Kidney (tissue), 14 donors: Measurements from ENCODE around the gene C1orf174. TPM values are rescaled to one million over a fixed set of nuclear protein-coding genes. Genes with fewer than 3 reads are reported as not detected.

Experiments used
- DNase-seq, 5 donors: peaks; one replicate each; pipeline ENCODE4 v3.0.0-alpha.2; 2013 to 2020
- FAIRE-seq: peaks from 2 replicates; lab custom pipeline; 2012; peaks lifted over from hg19 to GRCh38; lab: Jason Lieb, UNC
- H3K27ac ChIP-seq, 2 donors: one replicate each; pipeline ENCODE4 v1.7.0; 2013; ENCODE audit warnings: low read depth in 2 of 2, low read length in 2 of 2, inconsistent platforms in 1 of 2
- H3K27me3 ChIP-seq: one replicate; pipeline ENCODE4 v1.7.1; 2013; ENCODE audit warnings: low read length, inconsistent platforms; ENCODE audit not compliant: control insufficient read depth, insufficient read depth
- H3K36me3 ChIP-seq, 3 donors: one replicate each; pipeline versions ENCODE4 v1.7.0 to v1.7.1; 2013; ENCODE audit warnings: low read length in 3 of 3, control low read depth in 1 of 3, inconsistent platforms in 1 of 3; ENCODE audit not compliant: insufficient read depth in 3 of 3, control insufficient read depth in 2 of 3
- H3K4me1 ChIP-seq, 3 donors: one replicate each; pipeline versions ENCODE4 v1.7.0 to v1.7.1; 2013; ENCODE audit warnings: low read length in 3 of 3, inconsistent platforms in 1 of 3, low read depth in 1 of 3; ENCODE audit not compliant: control insufficient read depth in 2 of 3, insufficient read depth in 2 of 3
- H3K4me3 ChIP-seq, 3 donors: one replicate each; pipeline versions ENCODE4 v1.7.0 to v1.8.1; 2013; ENCODE audit warnings: low read length in 3 of 3, control low read depth in 1 of 3, inconsistent platforms in 1 of 3
- H3K9ac ChIP-seq, 3 donors: one replicate each; pipeline versions ENCODE4 v1.7.0 to v1.7.1; 2013; ENCODE audit warnings: low read length in 3 of 3, control low read depth in 1 of 3, inconsistent platforms in 1 of 3
- H3K9me3 ChIP-seq, 3 donors: one replicate each; pipeline versions ENCODE4 v1.7.0 to v1.7.1; 2013; ENCODE audit warnings: low read length in 3 of 3, control low read depth in 1 of 3, inconsistent platforms in 1 of 3; ENCODE audit not compliant: control insufficient read depth in 2 of 3, insufficient read depth in 1 of 3
- intact Hi-C: fragments of 100-400 bp; cut with DNase I; formaldehyde crosslinking; loops from one replicate; pipeline ENCODE4 v1.11.1; 2022
- polyA plus RNA-seq: library from polyadenylated mRNA; stranded (reverse); fragments of 350-450 nt; fragmentation: Illumina TruSeq; extraction: RNeasy Lipid Tissue Mini Kit (QIAGEN cat#74804); gene quantifications from one replicate; pipeline ENCODE4 v1.2.3, GENCODE V29; 2014; ENCODE audit warnings: low read depth, low replicate concordance; ENCODE audit not compliant: insufficient read depth
- total RNA-seq: library from RNA; stranded (reverse); fragmentation: NEBNext Ultra II Directional; extraction: Animal tissue kit (Norgen Biotek cat#: 25700); gene quantifications from one replicate; pipeline ENCODE4 v1.2.1, GENCODE V29; 2021
- TF ChIP-seq, protein P1 (sequence below): IDR thresholded peaks from 3 replicates; pipeline ENCODE4 v1.5.1; 2012; ENCODE audit warnings: mild to moderate bottlenecking, moderate library complexity, borderline replicate concordance; ENCODE audit not compliant: insufficient read depth; ENCODE audit errors: extremely low read depth
- donor health status: control.
- donor health status: control.
- donor health status: control.
- donor health status: control.
- donor health status: control.
- donor health status: DM: yes; HTN: yes; CAD: no.
- donor health status: Normal renal cell carcinoma (clear cell type).

C1orf174 gene
- total and polyA plus RNA-seq, 2 donors from 2014 or later = 15.9 to 16.8 TPM

DNA sequence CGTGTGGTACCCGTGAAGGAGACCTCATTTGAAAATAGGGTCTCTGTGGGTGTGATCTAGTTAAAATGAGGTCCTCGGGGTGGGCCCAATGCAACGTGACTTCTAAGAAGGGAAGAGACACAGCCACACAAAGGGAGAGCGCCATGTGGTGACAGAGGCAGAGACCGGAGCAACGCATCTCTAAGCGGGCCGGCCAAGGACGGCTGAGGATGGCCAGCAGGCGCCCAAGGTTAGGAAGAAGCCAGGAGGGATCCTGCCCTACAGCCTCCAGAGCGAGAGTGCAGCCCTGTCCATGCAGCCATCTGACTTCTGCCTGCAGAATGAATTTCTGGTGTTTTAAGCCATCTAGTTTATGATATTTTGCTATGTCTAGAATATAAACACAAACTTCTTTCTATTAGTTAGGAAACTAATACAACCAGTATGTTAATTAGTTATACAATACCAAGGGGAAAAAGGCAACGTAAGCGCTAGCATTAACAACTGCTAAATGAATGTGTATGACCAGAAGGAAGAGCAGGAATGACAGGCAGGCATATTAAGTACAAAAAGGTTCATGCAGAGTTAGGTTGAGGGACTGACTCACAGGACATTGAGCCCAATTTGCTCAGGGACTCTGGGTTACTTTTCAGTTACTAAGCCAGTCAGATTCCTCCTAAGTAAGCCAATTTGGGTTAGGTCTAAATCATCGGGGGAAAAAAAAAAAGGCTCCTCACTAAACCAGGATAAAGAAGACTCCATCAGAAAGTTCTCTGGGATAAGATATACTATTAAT, 47.2 kb downstream of the C1orf174 start:
- Histone ChIP-seq H3K27ac (no peak overlapping the region), H3K9me3 (no peaks in the 10 kb centered on the region), H3K4me3 (no peak overlapping the region), H3K36me3 (peaks cover 0 to 13% (median 10%) of the 10 kb centered on the region in 3 donors), H3K9ac (no peak overlapping the region), H3K27me3 (no peaks in the 10 kb centered on the region), H3K4me1 (peaks cover 0 to 7% (median 5%) of the 10 kb centered on the region in 3 donors)
- intact Hi-C loops = no loop called here
- FAIRE-seq = no peak
- TF ChIP-seq, protein P1, sequence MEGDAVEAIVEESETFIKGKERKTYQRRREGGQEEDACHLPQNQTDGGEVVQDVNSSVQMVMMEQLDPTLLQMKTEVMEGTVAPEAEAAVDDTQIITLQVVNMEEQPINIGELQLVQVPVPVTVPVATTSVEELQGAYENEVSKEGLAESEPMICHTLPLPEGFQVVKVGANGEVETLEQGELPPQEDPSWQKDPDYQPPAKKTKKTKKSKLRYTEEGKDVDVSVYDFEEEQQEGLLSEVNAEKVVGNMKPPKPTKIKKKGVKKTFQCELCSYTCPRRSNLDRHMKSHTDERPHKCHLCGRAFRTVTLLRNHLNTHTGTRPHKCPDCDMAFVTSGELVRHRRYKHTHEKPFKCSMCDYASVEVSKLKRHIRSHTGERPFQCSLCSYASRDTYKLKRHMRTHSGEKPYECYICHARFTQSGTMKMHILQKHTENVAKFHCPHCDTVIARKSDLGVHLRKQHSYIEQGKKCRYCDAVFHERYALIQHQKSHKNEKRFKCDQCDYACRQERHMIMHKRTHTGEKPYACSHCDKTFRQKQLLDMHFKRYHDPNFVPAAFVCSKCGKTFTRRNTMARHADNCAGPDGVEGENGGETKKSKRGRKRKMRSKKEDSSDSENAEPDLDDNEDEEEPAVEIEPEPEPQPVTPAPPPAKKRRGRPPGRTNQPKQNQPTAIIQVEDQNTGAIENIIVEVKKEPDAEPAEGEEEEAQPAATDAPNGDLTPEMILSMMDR = no peak
- DNase-seq = no peak

DNA sequence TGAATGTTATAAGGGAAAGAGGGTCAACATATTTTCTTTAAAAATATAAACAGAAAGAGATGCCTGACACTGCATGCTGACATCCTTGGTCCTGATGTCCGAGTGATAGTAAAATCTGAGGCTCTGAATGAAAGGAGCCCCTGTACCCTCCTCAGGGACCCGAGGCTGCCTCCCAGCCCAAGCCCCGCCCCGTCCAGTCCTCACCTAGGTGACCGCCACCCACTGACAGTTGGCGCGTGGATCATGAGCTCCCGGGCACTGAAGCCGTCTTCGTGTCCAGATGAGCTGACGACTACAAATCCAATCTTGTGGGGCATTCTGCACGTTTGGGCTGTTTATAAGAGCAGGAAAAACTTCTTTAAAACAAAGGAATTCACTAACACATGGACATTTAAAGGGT, 48.0 kb downstream of the C1orf174 start:
- H3K4me3 ChIP-seq = no peak overlapping the region
- H3K36me3 ChIP-seq = peaks cover 0 to 20% (median 14%) of the 10 kb centered on the region in 3 donors
- TF ChIP-seq, protein P1 = no peak
- peaks cover 0 to 11% (median 7%) of the 10 kb centered on the region in 3 donors for H3K4me1 ChIP-seq
- peak in 1 of 5 donors; percentile 18 for DNase-seq
- no peak overlapping the region for H3K27ac ChIP-seq
- intact Hi-C loops = no loop called here
- no peak overlapping the region for H3K9ac ChIP-seq
- no peak for FAIRE-seq
- H3K9me3 ChIP-seq = no peaks in the 10 kb centered on the region
- H3K27me3 ChIP-seq = no peaks in the 10 kb centered on the region

DNA sequence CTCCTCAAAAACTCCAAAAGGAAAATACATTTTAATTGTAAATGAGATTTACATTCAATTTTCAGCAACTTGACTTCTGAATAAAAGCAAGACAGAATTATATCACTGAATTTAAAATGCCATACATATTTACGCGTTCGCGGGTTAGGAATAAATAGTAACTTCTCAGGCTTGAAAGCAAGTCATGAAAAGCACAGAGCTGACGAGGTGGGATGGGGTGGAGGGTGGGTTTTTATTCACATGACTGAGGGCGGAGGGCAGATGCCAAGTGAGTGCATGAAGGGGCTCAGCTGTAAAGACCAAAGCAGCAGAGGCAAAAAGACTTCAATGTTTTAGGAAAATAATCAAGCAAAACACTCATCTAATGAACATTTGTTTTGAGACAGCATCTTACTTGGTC, 48.8 kb downstream of the C1orf174 start:
- no peak overlapping the region for H3K9ac ChIP-seq

More for the DNA sequence above, 48.8 kb downstream of the C1orf174 start:
- H3K9me3 ChIP-seq = no peaks in the 10 kb centered on the region
- H3K4me1 ChIP-seq = peaks cover 0 to 13% (median 8%) of the 10 kb centered on the region in 3 donors
- no peak for DNase-seq
- no peak overlapping the region for H3K4me3 ChIP-seq
- FAIRE-seq = no peak
- peaks cover 0 to 21% (median 14%) of the 10 kb centered on the region in 3 donors for H3K36me3 ChIP-seq
- H3K27me3 ChIP-seq = no peaks in the 10 kb centered on the region
- H3K27ac ChIP-seq = no peak overlapping the region
- intact Hi-C loops = no loop called here
- TF ChIP-seq, protein P1 = no peak
